ENCODE results near the gene MYO15A.

- TF ChIP-seq EZH2 (IDR thresholded peaks at IDR 0.05; ENCODE audit: low read length, unreplicated experiment) (no peak), CTCF (conservative IDR thresholded peaks at IDR 0.05; ENCODE audit: low read depth, low read length) (no peak), EZH2phosphoT487 (IDR thresholded peaks at IDR 0.05; ENCODE audit: borderline replicate concordance, low read length) (no peak)
These were observed 42.7 kb downstream of the MYO15A start for GRCh38 chr17:18151290-18151689.

Data from PC-3 (cell line).